ENCODE measurements around the gene AQP11. TPM values are rescaled to one million over a fixed set of nuclear protein-coding genes. Genes with fewer than 3 reads are reported as not detected.
"Not testable (repeated sequence)": the region's sequence is repeated elsewhere in the genome, so short reads cannot be mapped to it uniquely, and the experiment has no call there.

Gene AQP11
- total RNA-seq, 1 experiment from 2014 or later, result 0.20 TPM

DNA sequence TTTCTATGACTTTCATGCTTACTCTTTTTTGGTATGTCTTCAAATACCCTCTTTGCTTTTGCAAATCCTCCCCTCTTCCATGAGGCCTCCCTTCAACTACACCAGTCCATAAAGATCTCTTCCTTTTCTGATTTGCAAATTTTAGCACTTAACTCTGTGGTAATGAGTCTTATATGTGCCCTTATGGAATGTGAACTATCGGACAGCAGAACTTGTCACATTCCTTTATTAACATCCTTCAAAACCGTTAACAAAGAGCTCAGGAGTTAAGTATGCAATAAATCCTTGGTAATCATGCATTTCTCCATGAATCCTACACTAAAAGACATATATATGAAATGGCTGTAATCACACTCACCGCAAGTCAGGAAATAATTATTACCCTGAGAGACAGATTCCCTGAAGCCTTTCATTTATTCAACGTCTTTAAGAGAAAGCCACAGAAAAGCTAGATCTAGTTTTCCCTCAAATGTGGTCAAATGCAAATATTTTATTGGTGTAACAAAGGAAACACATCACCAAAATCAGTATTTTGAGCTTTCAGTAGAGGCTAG, 40.5 kb downstream of the AQP11 start:
- Histone ChIP-seq H3K27ac (ENCODE audit: low read depth, low read length) (no peak overlapping the region), H3K4me2 (ENCODE audit: low read length) (no peak overlapping the region), H3K79me2 (ENCODE audit: insufficient read depth, low read length) (peaks cover 92% of the 10 kb centered on the region), H3K9ac (ENCODE audit: low read length) (no peak overlapping the region), H3K4me3 (replicated peaks in 1 of 2; ENCODE audit: low read depth in 1 of 2, low read length in 2 of 2) (no peak overlapping the region), H3K27me3 (ENCODE audit: insufficient read depth, low read length) (no peaks in the 10 kb centered on the region), H3K4me1 (ENCODE audit: control insufficient read depth in 1 of 2, insufficient read depth in 2 of 2, low read length in 2 of 2) (0 out of 4 replicates have a peak, but pooled peaks cover 0 to 2% of the 10 kb centered on the region in 2 experiments), H3K9me3 (ENCODE audit: control insufficient read depth in 1 of 2, insufficient read depth in 1 of 2, low read depth in 1 of 2, low read length in 2 of 2) (no peaks in the 10 kb centered on the region), H3K9me2 (ENCODE audit: insufficient read depth) (no peaks in the 10 kb centered on the region), H2AFZ (ENCODE audit: low read depth, low read length, poor library complexity, severe bottlenecking) (no peak overlapping the region), H4K20me1 (ENCODE audit: insufficient read depth) (no peaks in the 10 kb centered on the region; the same call in 1 of the 2 replicates), H3K36me3 (ENCODE audit: control insufficient read depth in 1 of 2, insufficient read depth in 2 of 2, low read length in 2 of 2) (peaks cover 11 to 16% of the 10 kb centered on the region in 2 experiments; a peak in 2 of 4 replicates)
- TF ChIP-seq RAD21 (IDR thresholded peaks at IDR 0.05; ENCODE audit: low read depth), result no peak
- no peak for TF ChIP-seq POLR2AphosphoS5 (IDR thresholded peaks at IDR 0.05; ENCODE audit: low read depth, low read length)
- no peak for TF ChIP-seq JUND (IDR thresholded peaks at IDR 0.05)
- no peak for TF ChIP-seq FOSL1 (IDR thresholded peaks at IDR 0.05; ENCODE audit: low read depth)
- no peak for TF ChIP-seq ZBTB33 (IDR thresholded peaks at IDR 0.05; ENCODE audit: extremely low read depth, insufficient replicate concordance, low read length)
- no peak for TF ChIP-seq ZNF274 (IDR thresholded peaks at IDR 0.05; ENCODE audit: low read depth, low read length)
- no peak for TF ChIP-seq YY1 (IDR thresholded peaks at IDR 0.05; ENCODE audit: extremely low read depth, insufficient replicate concordance, low read depth, low read length)
- TF ChIP-seq ZFX (IDR thresholded peaks at IDR 0.05), result no peak
- BruUV-seq (replicated peaks), result no TSS peak
- CTCF ChIA-PET, result interaction anchor here (2.0 kb wide), 1 partner anchor 10 kb away, joined by 7 read pairs; no protein-coding TSS in a partner anchor
- intact Hi-C loops (cut with micrococcal nuclease), result no loop called here
- ATAC-seq, result no peak
- POLR2A ChIA-PET, result no interaction called here
- RAD21 ChIA-PET (ENCODE audit: low non-redundant PET in 1 of 2, low total read pairs in 2 of 2, uncharacterized antibody in 2 of 2, unreplicated experiment in 2 of 2), result no interaction called here
- no peak for DNase-seq (ENCODE audit: low read depth, low spot score)

GRCh38 chr11:77633926-77634325, 44.2 kb downstream of the AQP11 start:
- H3K79me2 ChIP-seq (ENCODE audit: insufficient read depth, low read length), result peaks cover 85% of the 10 kb centered on the region
- ChIA-PET POLR2A (interaction anchor here (0.8 kb wide), 1 partner anchor 71 kb away, joined by 6 read pairs; no protein-coding TSS in a partner anchor), CTCF (interaction anchor here (1.6 kb wide), 1 partner anchor 14 kb away, joined by 4 read pairs; no protein-coding TSS in a partner anchor)
- H3K4me3 ChIP-seq (replicated peaks in 1 of 2; ENCODE audit: low read depth in 1 of 2, low read length in 2 of 2); H3K9me3 ChIP-seq (ENCODE audit: control insufficient read depth in 1 of 2, insufficient read depth in 1 of 2, low read depth in 1 of 2, low read length in 2 of 2); H3K36me3 ChIP-seq (ENCODE audit: control insufficient read depth in 1 of 2, insufficient read depth in 2 of 2, low read length in 2 of 2); H3K4me2 ChIP-seq (ENCODE audit: low read length); RAD21 ChIA-PET (ENCODE audit: low non-redundant PET in 1 of 2, low total read pairs in 2 of 2, uncharacterized antibody in 2 of 2, unreplicated experiment in 2 of 2); BruUV-seq (replicated peaks); H3K27ac ChIP-seq (ENCODE audit: low read depth, low read length); ATAC-seq; H3K9ac ChIP-seq (ENCODE audit: low read length); DNase-seq (ENCODE audit: low read depth, low spot score); H2AFZ ChIP-seq (ENCODE audit: low read depth, low read length, poor library complexity, severe bottlenecking); intact Hi-C loops (cut with micrococcal nuclease); H3K9me2 ChIP-seq (ENCODE audit: insufficient read depth); H4K20me1 ChIP-seq (ENCODE audit: insufficient read depth); H3K27me3 ChIP-seq (ENCODE audit: insufficient read depth, low read length): not testable (repeated sequence)
- H3K4me1 ChIP-seq (ENCODE audit: control insufficient read depth in 1 of 2, insufficient read depth in 2 of 2, low read length in 2 of 2), result peaks cover 7 to 16% of the 10 kb centered on the region in 2 experiments; a peak in 3 of 4 replicates
